H1 (cell line): ENCODE measurements around the gene LAMB1. TPM values are rescaled to one million over a fixed set of nuclear protein-coding genes. Genes with fewer than 3 reads are reported as not detected.

ENCODE experiments used
- CHD7 ChIP-seq: fragments of 300-600 bp; sonication (generic); IDR thresholded peaks from 2 replicates; pipeline ENCODE4 v1.7.1; 2012; ENCODE audit warnings: low read length, moderate library complexity, mild to moderate bottlenecking, inconsistent platforms; ENCODE audit not compliant: insufficient replicate concordance
- SIRT6 ChIP-seq: IDR thresholded peaks from one replicate; pipeline ENCODE4 v1.7.1; 2012; ENCODE audit warnings: low read length, inconsistent platforms
- polyA plus RNA-seq, 7 experiments: library from polyadenylated mRNA; depleted of rRNA in 3 of 7; stranded (reverse) in 5 of 7; unstranded in 2 of 7; fragments of >200 nt in 5 of 7; fragments of 200-250 nt in 2 of 7; gene quantifications; 1 replicate in 5 of 7; 2 replicates in 1 of 7; 4 replicates in 1 of 7; pipeline versions ENCODE4 v1.2.1 to v1.2.3, GENCODE V29; 2011 to 2013; ENCODE audit warnings: missing spikeins in 2 of 7, mixed read lengths in 2 of 7
- total RNA-seq: library from RNA; stranded (reverse); fragmentation: NEBNext Ultra II Directional; extraction: Animal tissue kit (Norgen Biotek cat#: 25700); gene quantifications from 2 replicates; pipeline ENCODE4 v1.2.1, GENCODE V29; 2021

The LAMB1 gene
- total and polyA plus RNA-seq, 2 of the 8 experiments (the other 6 are each of a cell fraction or from before 2014, with no cell fraction given), result 31.9 to 38.5 TPM

- TF ChIP-seq CHD7 (no peak), SIRT6 (no peak)
- TF ChIP-seq, all 59 proteins: peak for 0
These were observed 118.7 kb downstream of the LAMB1 start (continued) for GRCh38 chr7:107884066-107884818.
